Hematopoietic multipotent progenitor cell (in vitro differentiated cells): Measurements from ENCODE around the gene CCND3. TPM values are rescaled to one million over a fixed set of nuclear protein-coding genes. Genes with fewer than 3 reads are reported as not detected.
A peak's percentile ranks its signal among the peaks of the same experiment; 100 is the strongest.

Source experiments
- DNase-seq, 3 donors: peaks; one replicate each; pipeline ENCODE4 v3.0.0-alpha.2; 2011 to 2015; ENCODE audit warnings: low read depth in 2 of 3, low spot score in 2 of 3
- total RNA-seq: library from RNA; depleted of rRNA; stranded (reverse); fragments of >200 nt; gene quantifications from one replicate; pipeline ENCODE4 v1.2.3, GENCODE V29; 2012

Gene CCND3
- total RNA-seq, 1 donor, result 141 TPM

DNA sequence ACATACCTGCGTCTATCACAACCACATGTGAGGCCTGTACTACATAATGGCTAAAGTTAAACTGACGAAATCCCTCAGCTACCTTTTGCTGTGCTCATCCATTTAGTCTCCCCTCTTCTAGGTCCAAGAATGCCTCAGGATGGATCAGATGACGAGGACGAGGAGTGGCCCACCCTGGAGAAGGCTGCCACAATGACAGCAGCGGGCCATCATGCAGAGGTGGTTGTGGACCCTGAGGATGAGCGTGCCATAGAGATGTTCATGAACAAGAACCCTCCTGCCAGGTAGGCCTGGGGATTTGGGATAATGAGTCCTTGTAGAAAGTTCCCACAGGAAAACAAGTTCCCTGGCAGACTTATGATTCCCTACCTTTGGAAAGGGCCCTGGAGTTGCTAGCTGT lies 14.4 kb downstream of the CCND3 start:
- DNase-seq, result no peak

DNA sequence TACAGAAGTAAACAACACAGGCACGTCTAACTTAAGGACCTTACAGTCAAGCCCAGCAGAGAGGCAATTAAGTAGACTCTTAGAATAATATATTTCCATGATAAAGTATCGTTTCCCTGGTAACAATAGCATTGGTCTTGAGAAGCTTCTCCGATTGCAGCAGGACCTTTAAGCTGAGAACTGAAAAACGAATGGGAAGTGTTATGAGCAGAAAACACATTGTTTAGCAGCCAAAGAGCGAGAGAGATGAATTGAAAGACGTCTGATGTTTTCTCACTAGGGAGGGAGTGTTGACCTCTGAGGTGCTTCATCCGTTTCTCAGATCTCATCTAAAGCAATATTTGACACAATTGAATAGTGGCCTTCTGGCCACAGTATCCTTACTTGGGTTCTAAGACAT lies 19.5 kb downstream of the CCND3 start:
- no peak for DNase-seq

DNA sequence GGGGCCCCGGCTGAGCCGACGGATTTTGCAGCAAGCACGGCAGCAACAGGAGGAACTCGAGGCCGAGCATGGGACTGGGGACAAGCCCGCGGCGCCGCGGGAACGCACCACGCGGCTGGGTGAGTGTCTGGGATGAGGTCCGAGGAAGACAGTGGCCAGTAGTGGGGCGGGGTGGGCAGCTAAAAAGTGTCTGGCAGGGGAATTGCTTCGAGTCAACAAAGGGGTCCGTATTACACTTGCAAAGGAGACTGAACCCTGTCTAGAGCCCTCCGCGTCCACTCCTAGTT lies 20.0 kb downstream of the CCND3 start:
- DNase-seq, result no peak

DNA sequence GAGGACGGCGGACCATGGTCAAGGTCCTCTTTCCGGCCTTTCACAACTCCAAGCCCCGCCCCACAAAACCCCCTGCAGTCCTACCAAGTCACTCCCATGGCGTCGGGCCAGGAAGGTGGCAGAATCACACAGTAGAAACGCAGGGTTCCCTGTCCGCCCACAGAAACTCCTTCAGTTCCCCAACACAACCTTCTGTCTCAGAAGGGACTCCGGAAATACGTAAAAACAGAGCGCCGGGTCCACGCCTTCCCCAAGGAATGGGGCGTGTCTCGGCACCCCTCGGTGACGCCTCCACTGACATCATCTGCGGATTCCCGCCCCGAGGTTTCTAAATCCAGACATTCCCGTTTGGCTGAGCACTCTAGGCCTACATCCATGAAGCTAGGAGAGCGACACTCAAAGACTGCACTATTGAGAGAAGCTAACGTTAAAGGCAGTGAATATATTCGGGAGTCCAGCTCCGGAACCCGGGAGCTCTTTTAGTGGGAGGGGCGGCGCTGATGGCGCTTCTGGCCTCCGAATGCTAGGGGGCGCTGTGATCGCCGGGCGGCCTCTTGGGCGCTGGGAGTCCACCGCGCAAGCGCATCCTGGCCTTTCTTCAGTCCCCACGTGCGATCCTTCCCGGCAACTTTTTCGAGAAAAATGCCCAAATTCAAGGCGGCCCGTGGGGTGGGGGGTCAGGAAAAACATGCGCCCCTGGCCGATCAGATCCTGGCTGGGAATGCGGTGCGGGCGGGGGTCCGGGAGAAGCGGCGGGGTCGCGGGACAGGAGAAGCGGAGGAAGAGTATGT lies 20.5 kb downstream of the CCND3 start, which contains the start of the genes BYSL and MED20:
Gene BYSL (plus strand): TSS at position 579 of the 791 bp plus-strand sequence. CDS start 64 bp downstream, at position 643.
Gene MED20 (minus strand): TSS at position 219 of the 791 bp plus-strand sequence. CDS start 121 bp downstream, at position 98.
- peak; percentile 91 to 97 (median 97) for DNase-seq

DNA sequence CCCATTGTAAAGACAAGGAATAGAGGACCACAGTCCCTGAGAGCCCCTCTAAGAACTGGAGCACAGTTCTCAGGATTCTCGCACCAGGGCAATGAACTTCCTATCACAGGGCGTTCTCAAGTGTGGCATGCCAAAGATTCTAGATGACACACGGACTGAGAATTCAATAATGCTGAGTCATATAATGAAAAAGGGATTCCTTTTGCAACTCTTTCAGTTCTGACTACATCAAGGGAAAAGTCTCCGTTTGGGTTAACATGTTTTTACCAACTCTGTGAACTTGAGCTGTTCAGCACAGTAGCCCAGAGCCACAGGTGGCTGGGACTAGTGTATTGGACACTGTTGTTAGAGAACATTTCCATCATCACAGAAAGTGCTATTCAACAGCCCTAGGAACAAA lies 24.1 kb downstream of the CCND3 start:
- DNase-seq, result no peak

DNA sequence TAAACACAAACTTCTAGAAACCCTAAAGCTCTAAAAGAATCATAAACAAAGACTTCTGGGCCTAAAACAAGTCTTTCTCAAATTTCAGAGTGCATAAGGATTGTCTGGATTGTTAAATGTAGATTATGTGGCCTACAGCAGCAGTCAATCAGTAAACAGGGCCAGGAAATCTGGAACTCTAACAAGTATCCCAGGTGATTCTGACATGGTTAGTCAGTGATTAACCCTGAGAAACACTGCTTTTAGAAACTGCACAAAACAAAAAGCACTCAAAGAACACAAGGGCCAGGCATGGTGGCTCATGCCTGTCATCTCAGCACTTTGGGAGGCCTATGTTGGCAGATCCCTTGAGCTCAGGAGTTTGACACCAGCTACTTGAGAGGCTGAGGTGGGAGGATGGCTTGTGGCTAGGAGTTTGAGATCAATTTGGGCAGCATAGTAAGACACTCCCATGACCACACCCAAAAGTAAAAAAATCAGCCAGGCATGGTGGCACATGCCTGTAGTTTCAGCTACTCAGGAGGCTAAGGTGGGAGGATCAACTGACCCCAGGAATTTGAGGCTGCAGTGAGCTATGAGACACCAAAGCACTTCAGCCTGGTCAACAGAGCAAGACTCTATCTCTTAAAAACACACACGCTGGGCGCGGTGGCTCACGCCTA lies 26.6 kb downstream of the CCND3 start:
- no peak for DNase-seq

DNA sequence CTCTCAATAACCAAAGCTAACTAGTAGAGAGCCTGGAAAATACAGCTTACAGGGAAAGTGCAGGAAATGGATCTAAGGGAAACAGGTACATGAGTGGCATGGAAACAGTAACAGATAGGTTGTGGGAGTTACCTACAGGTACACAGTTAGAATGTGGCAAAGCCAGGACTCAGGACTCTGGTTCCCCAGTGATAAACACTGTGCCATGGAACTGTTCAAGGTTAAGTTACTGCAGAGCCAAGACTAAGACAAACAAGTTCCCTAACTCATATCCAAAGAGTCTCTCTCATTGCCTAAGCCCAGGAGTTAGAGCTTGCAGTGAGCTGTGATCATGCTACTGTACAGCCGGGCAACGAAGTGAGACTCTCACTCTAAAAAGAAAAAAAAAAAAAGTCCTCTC lies 27.3 kb downstream of the CCND3 start:
- DNase-seq, result no peak

DNA sequence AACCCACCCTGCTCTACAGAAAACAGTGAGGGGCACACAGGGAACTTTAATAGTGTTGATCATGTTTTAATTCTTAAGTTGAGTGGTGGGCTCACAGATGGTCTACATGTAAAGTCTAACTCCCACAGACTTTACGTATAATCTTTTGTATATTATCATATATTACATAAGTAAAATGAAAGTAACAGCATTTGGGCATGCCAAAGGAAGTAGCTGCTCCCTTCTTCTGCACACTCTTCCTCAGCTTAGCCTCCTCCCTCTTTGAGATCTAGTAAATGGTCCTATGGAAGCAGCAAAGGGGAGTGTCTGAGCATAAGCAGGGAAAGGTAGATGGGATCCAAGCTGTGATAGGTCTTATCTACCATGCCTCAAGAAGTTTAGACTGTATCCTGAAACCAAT lies 31.9 kb downstream of the CCND3 start:
- DNase-seq, result no peak

DNA sequence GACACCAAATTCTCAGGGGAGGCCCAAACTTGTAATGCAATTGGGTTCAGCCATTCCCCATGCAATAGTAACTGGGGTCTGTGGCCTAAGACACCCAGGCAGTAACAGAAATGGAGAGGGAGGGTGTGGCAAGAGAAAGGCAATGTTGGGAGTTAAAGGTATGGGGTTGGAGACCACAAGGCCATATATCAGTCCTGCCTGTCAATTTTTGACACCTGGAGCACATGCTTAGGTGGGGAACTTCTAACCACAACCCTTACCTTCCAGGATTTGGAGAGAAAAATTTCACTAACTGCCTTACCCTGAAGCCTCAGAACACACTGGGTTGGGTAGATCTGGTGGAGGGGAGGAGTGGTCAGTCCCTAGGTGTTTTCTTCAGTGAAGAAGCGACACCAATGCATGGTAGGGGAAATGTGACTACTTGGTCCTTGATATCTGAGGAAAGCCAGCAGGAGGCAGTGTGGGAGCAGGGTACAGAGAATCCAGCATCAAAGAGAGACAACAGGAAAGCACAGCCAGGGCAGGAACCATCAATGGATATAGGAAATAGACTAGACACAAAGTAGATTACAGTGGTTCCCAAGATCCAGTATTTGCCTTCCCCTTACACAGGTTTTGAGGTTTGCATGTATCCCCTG lies 39.6 kb downstream of the CCND3 start:
- peak in 2 of 3 donors; percentile 32 to 56 for DNase-seq

DNA sequence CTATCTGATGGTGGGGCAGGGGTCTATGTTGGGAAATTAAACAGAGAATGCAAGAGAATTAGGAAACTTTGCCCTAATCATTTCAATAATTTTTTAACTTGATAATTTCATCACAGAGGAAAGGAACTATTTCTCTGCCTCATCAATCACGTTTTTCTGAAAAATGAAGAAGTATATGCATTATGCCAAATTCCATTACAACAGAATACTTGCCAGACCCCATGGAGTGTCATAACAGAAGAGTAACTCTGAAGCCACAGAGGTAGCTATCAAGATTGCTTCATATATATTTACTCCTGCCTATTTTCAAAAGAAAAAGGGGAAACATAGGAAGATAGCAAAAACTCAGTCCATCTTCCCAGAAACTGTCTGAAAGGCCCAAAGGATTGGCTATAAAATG lies 40.7 kb downstream of the CCND3 start:
- DNase-seq, result no peak

DNA sequence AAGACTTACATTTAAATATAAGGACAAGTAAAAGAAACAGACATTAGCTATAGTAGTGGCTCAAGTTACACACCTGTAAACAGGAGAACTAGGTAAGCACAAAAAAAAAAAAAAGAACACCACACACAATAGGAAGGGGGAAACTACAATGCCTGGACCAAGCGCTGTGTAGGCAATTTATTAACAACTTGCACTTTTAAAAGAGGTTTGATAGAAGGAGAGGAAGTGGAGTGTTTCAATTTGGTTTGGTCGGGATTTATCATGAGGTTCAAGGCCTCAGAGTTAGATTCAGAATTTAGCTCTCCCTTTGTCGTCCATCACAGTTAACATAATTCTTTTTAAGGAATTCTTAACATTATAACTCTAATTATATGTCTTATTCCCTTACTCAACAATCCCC lies 45.3 kb downstream of the CCND3 start:
- DNase-seq, result no peak

DNA sequence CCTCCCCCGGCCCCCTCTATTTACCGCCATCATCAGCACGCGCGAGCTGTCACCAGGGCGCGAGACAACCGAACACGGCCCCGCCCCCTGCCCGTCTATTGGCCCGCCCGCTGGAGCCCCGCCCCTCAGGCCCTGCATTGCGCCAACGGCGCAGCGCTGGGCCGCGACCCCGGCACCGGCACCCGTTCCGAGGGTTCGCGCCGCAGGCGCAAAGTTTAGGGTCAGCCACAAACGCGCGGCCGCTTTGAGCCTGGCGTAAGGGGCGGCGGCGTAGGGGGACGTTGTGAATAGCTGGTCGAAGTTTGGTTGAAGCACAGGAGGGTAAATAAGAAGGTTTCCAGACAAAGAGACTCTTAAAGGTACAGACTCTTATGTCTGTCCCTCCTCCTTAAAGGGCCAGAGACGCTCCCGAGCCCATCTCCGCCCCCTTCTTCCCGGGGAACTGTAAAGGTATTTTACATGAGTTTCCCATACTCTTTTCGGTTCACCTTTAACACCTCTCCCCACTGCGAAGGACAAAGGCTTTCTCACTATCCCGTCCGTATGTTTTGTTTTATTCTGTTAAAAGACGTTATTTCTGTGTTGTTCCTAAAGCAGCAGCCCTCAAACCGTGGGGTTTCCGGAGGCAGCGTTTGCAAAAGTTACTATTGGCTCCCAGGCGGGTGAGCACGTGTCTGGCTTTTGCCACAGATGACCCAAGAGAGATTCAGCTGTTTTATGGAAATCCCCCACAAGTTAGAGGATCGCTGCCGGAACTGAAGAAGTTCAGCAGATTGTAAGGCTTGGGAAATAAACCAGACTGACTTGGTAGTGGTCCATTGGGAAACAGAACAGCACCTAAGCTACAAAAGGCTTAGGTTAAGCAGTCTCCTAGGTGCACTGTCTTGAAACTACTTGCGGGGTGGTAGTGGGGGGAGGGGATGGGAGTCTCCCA lies 46.0 kb downstream of the CCND3 start, which contains the start of gene USP49:
Gene USP49 (minus strand): TSS at position 76 of the 934 bp plus-strand sequence. CDS start 88,392 bp downstream, outside the sequence.
- peak; percentile 74 to 95 (median 93) for DNase-seq

DNA sequence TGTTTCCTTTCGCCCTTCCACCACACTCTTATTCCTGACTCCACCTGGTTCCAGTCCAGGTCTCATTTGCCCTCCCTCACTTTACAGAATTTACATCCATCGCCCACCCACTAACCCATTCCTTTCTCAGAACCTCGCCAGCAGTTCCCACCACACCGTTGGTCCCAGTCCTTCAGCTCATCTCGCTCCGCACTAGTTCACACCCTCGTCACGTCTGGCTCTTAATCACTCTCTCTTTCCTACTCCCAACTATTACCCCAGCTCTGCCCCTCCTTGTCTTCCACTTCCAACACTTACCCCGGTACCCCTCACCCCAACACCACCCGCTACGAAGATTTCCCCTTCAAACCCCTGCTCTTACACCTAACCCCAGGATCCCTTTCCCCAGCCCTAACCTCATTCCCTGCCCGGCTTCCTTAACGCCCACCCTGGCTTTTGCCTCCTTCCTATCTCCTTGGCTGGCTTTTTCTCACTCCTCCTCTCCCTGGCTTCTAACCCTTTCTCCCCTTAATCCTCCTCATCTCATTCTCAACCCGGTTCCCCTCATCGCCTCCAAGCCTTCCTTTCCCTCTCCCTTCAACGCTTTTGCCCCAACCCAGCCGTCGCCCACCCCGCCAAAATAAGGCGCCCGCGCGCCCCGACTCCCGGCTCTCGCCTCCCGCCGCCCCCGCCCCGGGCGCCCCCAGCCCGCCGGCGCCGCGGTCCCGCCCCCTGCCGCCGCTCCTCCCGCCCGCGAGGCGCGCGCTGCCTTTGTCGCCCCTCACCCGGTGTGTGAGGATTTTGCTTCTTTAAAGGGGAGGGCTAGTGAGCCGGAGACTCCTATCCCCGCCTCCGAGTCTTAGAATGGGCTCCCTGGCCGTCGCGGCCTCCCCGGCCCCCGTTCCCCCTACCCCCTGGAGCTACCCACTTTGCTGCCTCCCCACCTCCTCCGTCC lies 47.0 kb downstream of the CCND3 start:
- peak in 1 of 3 donors; percentile 1 for DNase-seq

DNA sequence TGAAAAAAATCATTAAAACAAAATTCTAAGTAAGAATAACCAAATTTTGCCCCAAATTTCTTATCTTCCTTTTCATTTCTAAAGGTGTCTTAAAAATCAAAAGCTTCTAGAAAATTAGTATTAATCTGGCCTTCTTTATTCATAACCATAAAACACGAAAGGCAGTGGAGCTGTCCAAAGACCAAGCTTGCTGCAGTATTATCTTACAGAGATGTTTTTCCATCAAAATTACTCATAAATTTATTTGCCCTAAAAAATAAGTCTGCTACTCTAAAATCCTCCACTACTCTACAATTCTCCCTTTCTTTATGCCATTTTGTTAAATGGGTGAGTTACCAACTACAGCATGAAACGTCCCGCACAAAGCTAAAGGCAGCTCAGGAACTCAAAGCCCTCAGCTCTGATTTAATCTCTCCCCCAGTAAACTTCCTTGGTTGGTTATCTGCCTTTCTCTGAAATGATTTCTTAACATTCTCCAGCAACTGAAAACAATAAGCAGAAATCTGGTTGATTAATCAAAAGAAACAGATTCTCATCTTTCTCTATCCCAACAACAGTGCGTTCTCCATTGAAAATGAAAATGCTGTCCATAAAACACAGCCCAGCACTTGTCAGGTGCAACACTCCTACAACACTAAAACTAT lies 48.6 kb downstream of the CCND3 start:
- no peak for DNase-seq

DNA sequence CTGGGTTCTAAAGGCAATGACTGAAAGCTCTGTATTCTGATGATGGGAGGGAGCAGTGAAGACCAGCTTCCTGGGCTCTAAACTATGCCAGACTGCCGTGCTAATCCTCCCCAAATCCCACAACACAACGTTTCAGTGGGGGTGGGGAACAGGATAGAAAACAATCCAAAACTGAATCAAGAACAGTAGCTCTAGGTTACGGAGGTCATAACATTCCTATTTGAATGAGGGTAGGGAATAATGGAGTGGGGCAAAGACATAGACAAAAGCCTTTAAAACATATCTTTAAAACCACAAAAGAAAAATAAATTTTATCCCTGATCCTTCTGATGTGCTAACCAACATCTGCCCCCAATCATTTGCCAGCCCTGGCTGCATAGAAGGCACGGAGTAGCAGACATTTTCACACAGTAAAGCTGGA lies 54.3 kb downstream of the CCND3 start:
- no peak for DNase-seq

DNA sequence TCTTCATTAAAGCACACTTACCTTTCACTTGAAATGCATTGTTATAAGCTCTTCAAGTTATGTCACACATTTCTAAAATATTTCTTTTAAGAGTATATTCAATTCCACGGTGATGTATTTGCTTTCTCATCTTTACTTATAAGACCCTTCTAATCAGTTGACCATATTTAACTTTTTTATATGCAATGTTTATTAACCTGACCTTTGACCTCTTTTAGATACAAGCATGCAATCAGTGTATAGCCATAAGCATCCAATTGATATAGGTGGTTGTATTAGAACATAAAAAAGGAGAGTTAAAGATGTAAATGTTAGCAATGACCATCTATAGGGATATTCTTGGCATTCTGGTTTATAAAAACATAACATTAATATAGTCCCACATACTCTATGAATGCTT lies 55.7 kb downstream of the CCND3 start:
- DNase-seq, result no peak

DNA sequence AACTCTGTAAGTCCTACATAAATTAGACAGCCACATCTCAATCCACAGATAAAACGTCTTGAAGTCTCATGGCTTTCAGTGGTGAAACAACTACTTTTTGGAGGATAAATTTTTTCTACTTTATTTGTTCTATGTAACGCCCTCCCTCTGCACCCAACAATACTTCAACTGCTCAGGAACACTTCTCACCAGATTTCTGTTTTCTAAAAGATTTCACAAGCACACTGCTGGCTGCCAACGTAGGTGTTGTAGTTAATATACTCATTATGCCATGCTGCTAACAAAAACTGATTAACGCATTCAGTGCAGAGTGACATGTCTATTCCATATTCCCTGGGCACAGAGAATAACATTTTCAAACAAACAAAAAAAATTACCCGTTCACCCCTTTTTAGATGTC lies 56.7 kb downstream of the CCND3 start:
- DNase-seq, result no peak
